ENCODE results near the gene MEGF6. TPM values are rescaled to one million over a fixed set of nuclear protein-coding genes. Genes with fewer than 3 reads are reported as not detected.

MEGF6 gene, protein sequence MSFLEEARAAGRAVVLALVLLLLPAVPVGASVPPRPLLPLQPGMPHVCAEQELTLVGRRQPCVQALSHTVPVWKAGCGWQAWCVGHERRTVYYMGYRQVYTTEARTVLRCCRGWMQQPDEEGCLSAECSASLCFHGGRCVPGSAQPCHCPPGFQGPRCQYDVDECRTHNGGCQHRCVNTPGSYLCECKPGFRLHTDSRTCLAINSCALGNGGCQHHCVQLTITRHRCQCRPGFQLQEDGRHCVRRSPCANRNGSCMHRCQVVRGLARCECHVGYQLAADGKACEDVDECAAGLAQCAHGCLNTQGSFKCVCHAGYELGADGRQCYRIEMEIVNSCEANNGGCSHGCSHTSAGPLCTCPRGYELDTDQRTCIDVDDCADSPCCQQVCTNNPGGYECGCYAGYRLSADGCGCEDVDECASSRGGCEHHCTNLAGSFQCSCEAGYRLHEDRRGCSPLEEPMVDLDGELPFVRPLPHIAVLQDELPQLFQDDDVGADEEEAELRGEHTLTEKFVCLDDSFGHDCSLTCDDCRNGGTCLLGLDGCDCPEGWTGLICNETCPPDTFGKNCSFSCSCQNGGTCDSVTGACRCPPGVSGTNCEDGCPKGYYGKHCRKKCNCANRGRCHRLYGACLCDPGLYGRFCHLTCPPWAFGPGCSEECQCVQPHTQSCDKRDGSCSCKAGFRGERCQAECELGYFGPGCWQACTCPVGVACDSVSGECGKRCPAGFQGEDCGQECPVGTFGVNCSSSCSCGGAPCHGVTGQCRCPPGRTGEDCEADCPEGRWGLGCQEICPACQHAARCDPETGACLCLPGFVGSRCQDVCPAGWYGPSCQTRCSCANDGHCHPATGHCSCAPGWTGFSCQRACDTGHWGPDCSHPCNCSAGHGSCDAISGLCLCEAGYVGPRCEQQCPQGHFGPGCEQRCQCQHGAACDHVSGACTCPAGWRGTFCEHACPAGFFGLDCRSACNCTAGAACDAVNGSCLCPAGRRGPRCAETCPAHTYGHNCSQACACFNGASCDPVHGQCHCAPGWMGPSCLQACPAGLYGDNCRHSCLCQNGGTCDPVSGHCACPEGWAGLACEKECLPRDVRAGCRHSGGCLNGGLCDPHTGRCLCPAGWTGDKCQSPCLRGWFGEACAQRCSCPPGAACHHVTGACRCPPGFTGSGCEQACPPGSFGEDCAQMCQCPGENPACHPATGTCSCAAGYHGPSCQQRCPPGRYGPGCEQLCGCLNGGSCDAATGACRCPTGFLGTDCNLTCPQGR (N-terminal part only)
- 10 to 100 TPM in 1 of 8 experiments, 1 to 10 TPM in 5, under 1 TPM in 2; 0.40 to 14.0 (median 2.0) TPM for total RNA-seq

DNA sequence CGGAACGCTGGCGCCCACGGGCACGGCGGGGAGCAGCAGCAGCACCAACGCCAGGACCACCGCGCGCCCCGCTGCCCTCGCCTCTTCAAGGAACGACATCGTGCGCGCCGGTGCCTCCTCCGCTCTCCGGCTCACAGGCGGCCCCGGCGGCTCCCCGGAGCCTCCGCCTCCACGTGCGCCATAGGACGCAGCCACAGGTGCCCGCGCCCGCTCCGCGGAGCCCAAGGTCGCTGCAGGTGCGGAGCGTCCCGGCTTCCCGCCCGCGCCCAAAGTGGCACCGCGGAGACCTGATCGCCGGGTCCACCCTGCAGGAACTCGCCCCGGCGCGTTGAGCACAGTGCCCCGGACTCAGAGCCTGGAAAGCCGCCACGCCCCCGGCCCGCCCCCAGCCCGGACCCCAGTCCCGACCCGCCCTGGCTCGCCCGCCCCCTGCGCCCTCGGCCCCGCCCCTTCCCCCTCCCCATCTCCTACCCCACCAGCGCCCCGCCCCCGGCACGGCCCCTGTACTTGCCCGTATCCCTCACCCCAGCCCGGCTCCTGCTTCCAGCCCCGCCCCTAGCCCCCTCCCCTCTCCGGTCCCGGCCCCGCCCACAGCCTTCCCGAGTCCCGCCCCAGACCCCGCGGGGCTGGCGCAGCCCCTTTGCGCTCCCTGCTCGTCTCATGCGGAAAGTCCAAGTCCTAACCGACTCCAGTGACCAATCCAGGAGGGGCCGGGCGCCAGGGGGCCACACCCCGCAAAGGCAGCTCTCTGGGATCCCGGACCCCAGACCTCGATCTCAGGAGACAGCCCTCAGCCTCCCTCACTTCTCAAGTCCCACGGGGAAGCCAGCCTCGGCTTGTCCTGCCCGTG lies at the start of gene MEGF6:
Gene MEGF6, minus strand, starts transcription at position 339 of the 850 bp plus-strand sequence. Its CDS starts 240 bp downstream, at position 99.
- WGBS, 10 experiments = 0 to 3% (median 1%) methylated on average over 9 to 13 of the region's 87 CpGs; no CpG with 5 or more reads in 7 of the 10 experiments
- Histone ChIP-seq H3K4me3 (peak within 1 kb of the TSS; percentile 20 to 38 (median 25)), H3K27ac (no peak within 1 kb of the TSS), H3K4me1 (replicated peaks in 1 of 2) (peaks cover 53 to 60% of the 10 kb centered on the region in 2 donors)
- in situ Hi-C loops (cut with MboI; ENCODE audit: low pct_unique_long_range_greater_than_20kb in 2 of 9, low sequenced_read_pairs in 9 of 9, unreplicated experiment in 9 of 9) = no loop called here
- ATAC-seq (replicated peaks in 6 of 8) = peak; percentile 57 to 82 (median 66)

DNA sequence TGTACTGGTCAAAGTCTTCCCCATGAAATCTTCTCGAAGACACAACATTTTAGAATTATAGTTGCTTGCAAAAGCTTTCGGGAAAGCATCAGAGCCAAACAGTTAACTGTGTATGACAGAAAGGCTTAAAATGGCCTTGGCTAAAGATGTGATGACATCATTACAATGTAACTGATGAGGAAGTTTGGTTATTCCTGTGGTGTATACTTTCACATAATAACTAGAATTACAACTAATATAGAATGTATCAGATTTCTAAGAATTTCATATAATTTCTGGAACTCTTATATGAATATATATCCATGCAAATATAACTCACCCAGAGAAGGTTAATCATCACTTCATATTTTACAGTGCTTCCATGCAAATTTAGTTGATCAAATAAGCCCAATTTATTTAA lies 49.4 kb upstream of the MEGF6 start:
- 15 to 93% (median 74%) methylated on average over 2 of the region's 2 CpGs; no CpG with 5 or more reads in 1 of the 10 experiments for WGBS, 10 experiments
- in situ Hi-C loops (cut with MboI; ENCODE audit: low pct_unique_long_range_greater_than_20kb in 2 of 9, low sequenced_read_pairs in 9 of 9, unreplicated experiment in 9 of 9) = no loop called here
- ATAC-seq (replicated peaks in 6 of 8) = no peak
- Histone ChIP-seq H3K27ac (no peak overlapping the region), H3K4me1 (replicated peaks in 1 of 2) (peaks cover 0 to 4% of the 10 kb centered on the region in 2 donors), H3K4me3 (no peak overlapping the region)

DNA sequence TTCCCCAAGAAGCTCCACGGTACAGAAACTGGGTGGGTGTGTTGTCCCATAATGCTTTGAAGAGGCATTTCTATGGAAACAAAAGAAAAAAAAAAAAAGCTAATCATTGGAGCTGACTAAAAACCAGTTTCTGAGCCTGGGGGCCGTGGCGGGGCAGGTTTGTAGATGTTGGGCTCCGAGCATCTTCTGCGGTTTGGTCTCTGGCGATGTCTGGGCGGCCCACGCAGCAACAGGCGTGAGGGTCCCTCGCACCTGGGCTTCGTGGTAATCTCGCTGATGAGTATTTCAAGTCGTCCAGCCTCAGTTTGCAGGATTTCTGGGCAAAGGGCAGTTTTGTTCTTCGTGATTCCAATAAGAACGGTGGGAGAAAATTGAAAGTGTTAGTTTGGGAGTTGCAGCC lies 47.8 kb upstream of the MEGF6 start:
- Histone ChIP-seq H3K27ac (no peak overlapping the region), H3K4me1 (replicated peaks in 1 of 2) (peaks cover 0 to 4% of the 10 kb centered on the region in 2 donors), H3K4me3 (no peak overlapping the region)
- in situ Hi-C loops (cut with MboI; ENCODE audit: low pct_unique_long_range_greater_than_20kb in 2 of 9, low sequenced_read_pairs in 9 of 9, unreplicated experiment in 9 of 9) = no loop called here
- no peak for ATAC-seq (replicated peaks in 6 of 8)
- 32 to 100% (median 86%) methylated on average over 1 to 13 of the region's 15 CpGs; no CpG with 5 or more reads in 2 of the 10 experiments for WGBS, 10 experiments

DNA sequence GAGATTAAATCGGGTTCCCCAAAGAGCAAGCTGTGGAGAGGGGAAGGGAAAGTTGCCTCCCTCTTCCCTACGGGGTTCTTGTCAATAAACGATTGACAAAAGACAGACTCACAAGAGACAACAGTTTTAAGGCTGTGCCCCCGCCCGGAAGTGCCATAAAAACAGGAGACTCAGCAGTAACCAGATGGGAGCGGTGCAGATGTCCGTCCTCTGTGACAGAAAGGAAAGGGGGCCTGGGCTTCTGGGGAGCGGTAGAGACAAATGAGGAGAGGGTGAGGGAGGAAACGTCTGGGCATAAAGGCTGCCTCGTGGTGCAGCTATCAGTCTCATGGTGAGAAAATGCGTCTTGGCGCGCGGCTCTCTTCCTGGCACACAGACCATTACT lies 46.9 kb upstream of the MEGF6 start:
- WGBS, 10 experiments = 0 to 31% (median 21%) methylated on average over 1 to 14 of the region's 14 CpGs
- H3K27ac ChIP-seq = no peak overlapping the region
- no peak overlapping the region for H3K4me3 ChIP-seq
- peaks cover 0 to 4% of the 10 kb centered on the region in 2 donors for H3K4me1 ChIP-seq (replicated peaks in 1 of 2)
- in situ Hi-C loops (cut with MboI; ENCODE audit: low pct_unique_long_range_greater_than_20kb in 2 of 9, low sequenced_read_pairs in 9 of 9, unreplicated experiment in 9 of 9) = no loop called here
- ATAC-seq (replicated peaks in 6 of 8) = peak in 3 of 8 experiments; percentile 25 to 51 (median 49)

DNA sequence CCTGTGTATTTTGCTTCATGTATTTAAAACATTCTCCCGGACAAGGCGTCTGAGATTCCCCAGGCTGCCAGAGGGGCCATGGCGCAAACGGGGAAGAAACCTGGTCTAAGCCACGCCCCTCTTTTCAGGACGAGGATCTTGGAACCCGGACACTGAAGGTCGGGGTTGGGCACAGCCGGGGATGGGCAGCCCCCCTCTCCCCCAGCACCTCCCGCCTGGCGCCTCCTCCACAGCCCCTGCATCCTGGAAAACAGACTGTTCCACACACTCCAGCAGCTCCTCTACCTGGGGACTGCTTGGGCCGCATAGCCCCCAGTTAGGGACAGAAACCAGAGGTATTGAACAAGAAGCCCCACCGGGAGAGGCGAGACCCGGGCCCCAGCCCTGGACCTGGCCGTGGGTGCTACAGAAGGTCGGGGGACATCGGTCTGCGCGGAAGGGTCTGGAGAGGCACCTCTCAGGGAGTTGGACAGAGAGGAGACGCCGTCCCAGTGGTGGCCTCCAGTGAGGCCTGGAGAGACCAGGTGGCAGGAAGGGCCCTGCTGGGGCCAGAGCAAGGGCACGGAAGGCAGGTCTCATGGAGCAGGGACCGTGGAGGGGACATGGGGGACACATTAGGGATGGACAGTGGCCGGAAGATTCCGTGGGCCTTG lies 46.4 kb upstream of the MEGF6 start:
- Histone ChIP-seq H3K4me3 (no peak overlapping the region), H3K27ac (no peak overlapping the region), H3K4me1 (replicated peaks in 1 of 2) (peaks cover 0 to 4% of the 10 kb centered on the region in 2 donors)
- in situ Hi-C loops (cut with MboI; ENCODE audit: low pct_unique_long_range_greater_than_20kb in 2 of 9, low sequenced_read_pairs in 9 of 9, unreplicated experiment in 9 of 9) = no loop called here
- WGBS, 10 experiments = 15 to 90% (median 54%) methylated on average over 2 to 17 of the region's 26 CpGs; no CpG with 5 or more reads in 3 of the 10 experiments
- ATAC-seq (replicated peaks in 6 of 8) = peak in 3 of 8 experiments; percentile 14 to 27 (median 25)

DNA sequence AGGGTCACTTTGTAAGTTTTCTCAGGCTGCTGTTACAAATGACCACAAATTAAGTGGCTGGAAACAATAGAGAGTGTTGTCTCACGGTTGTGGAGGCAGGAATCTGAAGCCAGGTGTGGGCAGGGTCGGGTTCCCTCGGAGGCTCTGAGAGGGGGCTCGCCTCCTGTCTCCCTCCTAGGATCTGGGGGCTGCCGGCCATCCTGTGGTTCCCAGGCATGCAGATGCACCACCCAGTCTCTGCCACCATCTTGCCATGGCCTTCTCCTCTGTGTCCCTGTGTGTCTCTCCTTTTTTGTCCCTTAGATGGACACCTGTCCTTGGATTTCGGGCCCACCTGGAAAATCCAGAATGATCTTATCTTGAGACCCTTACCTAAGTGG lies 45.8 kb upstream of the MEGF6 start:
- ATAC-seq (replicated peaks in 6 of 8) = no peak
- Histone ChIP-seq H3K27ac (no peak overlapping the region), H3K4me1 (replicated peaks in 1 of 2) (peaks cover 0 to 4% of the 10 kb centered on the region in 2 donors), H3K4me3 (no peak overlapping the region)
- 0 to 76% (median 34%) methylated on average over 1 to 5 of the region's 6 CpGs; no CpG with 5 or more reads in 3 of the 10 experiments for WGBS, 10 experiments
- in situ Hi-C loops (cut with MboI; ENCODE audit: low pct_unique_long_range_greater_than_20kb in 2 of 9, low sequenced_read_pairs in 9 of 9, unreplicated experiment in 9 of 9) = no loop called here

DNA sequence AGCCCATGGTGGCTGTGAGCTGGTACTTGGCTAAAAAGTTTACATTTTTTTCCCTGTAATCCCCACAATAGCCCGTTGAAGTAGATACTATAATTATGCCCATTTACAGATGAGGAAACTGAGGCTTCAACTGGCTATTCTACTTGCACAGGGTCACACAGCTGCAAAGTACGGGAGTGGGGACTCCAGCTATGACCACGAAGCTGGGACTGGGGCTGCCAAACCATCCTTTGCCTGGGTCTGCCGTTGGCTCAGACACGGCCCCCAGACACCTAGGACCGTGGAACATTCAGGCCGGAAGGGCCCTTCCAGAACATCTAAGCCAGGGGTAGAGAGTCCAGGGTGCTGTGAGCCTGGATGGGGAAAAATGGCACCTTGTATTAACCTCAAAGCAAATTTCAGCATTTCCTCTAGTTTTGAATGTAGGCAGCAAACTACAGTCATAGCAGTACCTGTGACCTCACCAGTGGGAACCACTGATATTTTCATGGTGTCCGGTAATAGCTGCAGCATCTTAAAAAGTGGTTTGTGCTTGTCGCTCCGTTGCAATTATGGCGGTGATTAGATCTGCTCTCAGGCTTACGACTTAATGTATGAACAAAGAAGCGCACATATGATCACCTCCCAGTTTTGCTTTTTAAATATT lies 45.3 kb upstream of the MEGF6 start:
- no peak for ATAC-seq (replicated peaks in 6 of 8)
- H3K4me3 ChIP-seq = no peak overlapping the region
- WGBS, 10 experiments = 52 to 94% (median 82%) methylated on average over 1 to 13 of the region's 13 CpGs; no CpG with 5 or more reads in 2 of the 10 experiments
- no peak overlapping the region for H3K27ac ChIP-seq
- in situ Hi-C loops (cut with MboI; ENCODE audit: low pct_unique_long_range_greater_than_20kb in 2 of 9, low sequenced_read_pairs in 9 of 9, unreplicated experiment in 9 of 9) = no loop called here
- peaks cover 0 to 4% of the 10 kb centered on the region in 2 donors for H3K4me1 ChIP-seq (replicated peaks in 1 of 2)

DNA sequence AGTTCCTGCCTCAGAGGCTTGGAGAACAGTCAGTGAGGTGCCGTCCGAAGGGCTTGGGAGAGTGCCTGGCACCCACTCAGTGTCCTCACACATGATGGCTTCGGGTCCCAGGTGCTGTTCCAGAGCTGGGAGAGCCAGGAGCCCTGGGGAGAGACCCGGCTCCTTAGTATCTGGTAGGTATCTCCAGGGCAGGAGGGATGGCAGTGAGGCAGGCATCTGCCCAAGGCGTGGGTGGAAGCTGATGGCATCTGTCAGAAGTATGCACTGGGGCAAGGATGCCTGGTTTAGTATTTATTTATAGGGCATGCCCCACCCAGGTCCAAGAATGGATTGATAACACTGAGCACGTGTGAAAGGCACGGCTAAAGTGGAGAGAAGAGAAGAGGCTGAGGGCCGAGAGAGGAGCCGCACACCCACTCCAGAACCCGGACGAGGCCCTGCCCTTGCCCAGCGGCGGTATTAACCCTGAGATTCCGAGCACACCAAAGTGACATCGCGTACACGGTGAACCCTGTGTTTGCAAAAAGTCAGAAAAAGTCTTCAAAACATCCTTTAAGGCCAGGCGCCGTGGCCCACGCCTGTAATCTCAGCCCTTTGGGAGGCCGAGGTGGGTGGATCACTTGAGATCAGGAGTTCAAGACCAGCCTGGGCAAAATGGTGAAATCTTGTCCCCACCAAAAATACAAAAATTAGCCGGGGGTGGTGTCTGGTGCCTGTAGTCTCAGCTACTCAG lies 43.4 kb upstream of the MEGF6 start:
- peaks cover 0 to 4% of the 10 kb centered on the region in 2 donors for H3K4me1 ChIP-seq (replicated peaks in 1 of 2)
- in situ Hi-C loops (cut with MboI; ENCODE audit: low pct_unique_long_range_greater_than_20kb in 2 of 9, low sequenced_read_pairs in 9 of 9, unreplicated experiment in 9 of 9) = no loop called here
- ATAC-seq (replicated peaks in 6 of 8) = no peak
- H3K4me3 ChIP-seq = no peak overlapping the region
- 0 to 75% (median 51%) methylated on average over 1 to 19 of the region's 22 CpGs; no CpG with 5 or more reads in 4 of the 10 experiments for WGBS, 10 experiments
- H3K27ac ChIP-seq = no peak overlapping the region

DNA sequence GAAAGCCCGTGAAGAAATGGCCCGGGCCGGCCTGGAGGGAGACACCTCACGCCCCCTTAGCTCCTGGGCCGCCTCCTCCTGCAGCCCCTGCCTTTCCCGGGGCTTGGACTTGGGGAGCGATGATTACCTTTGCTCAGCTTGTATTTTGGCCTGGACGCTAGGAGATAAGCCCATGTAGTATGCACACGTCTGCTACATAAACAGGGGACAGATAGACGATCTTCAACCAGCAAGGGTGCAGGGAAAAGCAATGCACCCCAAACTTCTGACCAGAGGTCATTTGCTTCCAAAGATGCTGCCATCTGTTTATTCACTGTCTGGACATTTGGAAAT lies 41.9 kb upstream of the MEGF6 start:
- in situ Hi-C loops (cut with MboI; ENCODE audit: low pct_unique_long_range_greater_than_20kb in 2 of 9, low sequenced_read_pairs in 9 of 9, unreplicated experiment in 9 of 9) = no loop called here
- Histone ChIP-seq H3K4me1 (replicated peaks in 1 of 2) (peaks cover 7 to 9% of the 10 kb centered on the region in 2 donors), H3K27ac (no peak overlapping the region), H3K4me3 (no peak overlapping the region)
- no peak for ATAC-seq (replicated peaks in 6 of 8)
- whole genome bisulfite sequencing, 10 experiments = 3 to 13% (median 9%) methylated on average over 2 to 8 of the region's 10 CpGs; no CpG with 5 or more reads in 6 of the 10 experiments

DNA sequence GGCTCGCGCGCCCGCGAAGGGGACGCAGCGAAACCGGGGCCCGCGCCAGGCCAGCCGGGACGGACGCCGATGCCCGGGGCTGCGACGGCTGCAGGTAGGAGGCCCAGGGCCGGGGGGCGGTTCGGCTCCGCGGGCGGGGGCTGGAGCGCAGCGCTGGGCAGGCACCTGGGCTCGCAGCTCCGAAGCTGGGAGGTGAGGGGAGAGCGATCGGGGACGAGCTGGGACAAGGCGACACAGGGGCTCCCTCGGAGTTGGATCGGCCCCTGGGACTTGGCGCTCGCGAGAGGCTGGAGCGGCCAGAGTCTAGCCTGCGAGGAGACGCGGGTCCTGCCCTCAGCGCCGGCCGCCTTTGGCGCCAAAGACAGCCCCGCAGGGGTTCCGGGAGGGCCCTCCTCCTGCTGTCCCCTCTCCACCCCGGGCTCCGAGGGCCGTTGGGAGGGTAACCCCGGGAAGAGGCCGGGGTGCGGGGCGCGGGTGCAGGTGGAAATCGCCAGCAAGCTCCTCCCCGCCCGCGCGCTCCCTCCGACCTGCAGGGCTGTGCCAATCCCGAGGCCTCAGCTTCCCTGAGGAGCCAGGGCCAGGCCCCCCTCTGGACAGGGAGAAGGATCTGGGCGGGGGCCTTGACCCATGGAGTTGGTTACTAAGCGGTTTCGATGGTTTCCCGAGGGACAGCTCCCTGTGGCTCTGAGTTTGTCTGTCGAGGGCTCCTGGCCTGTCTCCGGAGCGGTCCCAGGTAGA lies 41.4 kb upstream of the MEGF6 start:
- peaks cover 5 to 7% of the 10 kb centered on the region in 2 donors for H3K4me1 ChIP-seq (replicated peaks in 1 of 2)
- 0 to 7% (median 0%) methylated on average over 7 to 11 of the region's 68 CpGs; no CpG with 5 or more reads in 7 of the 10 experiments for WGBS, 10 experiments
- H3K4me3 ChIP-seq = peak overlapping the region in 1 of 5 donors; percentile 5
- in situ Hi-C loops (cut with MboI; ENCODE audit: low pct_unique_long_range_greater_than_20kb in 2 of 9, low sequenced_read_pairs in 9 of 9, unreplicated experiment in 9 of 9) = no loop called here
- peak in 2 of 8 experiments; percentile 8 to 17 for ATAC-seq (replicated peaks in 6 of 8)
- H3K27ac ChIP-seq = no peak overlapping the region

Measured in motor neuron (in vitro differentiated cells).